Kidney epithelial cell (primary cell): ENCODE data around the gene TMEM252. TPM values are rescaled to one million over a fixed set of nuclear protein-coding genes. Genes with fewer than 3 reads are reported as not detected.

Source experiments
- DNase-seq: peaks from one replicate; pipeline ENCODE4 v3.0.0-alpha.2; 2010; ENCODE audit warnings: low read depth
- H3K27me3 ChIP-seq: 2 replicates; pipeline ENCODE4 v1.6.0; 2011; ENCODE audit warnings: low read length; ENCODE audit not compliant: control insufficient read depth, insufficient read depth
- H3K36me3 ChIP-seq: 2 replicates; pipeline ENCODE4 v1.5.1; 2011; ENCODE audit warnings: low read length; ENCODE audit not compliant: control insufficient read depth, insufficient read depth
- H3K4me3 ChIP-seq: 2 replicates; pipeline ENCODE4 v1.5.1; 2011; ENCODE audit warnings: low read depth, mild to moderate bottlenecking, control low read depth, low read length
- CTCF ChIP-seq: IDR thresholded peaks from 2 replicates; pipeline ENCODE4 v1.5.1; 2011; ENCODE audit warnings: mild to moderate bottlenecking, moderate library complexity, low read length, control low read depth, inconsistent platforms; ENCODE audit not compliant: insufficient read depth, poor library complexity, severe bottlenecking
- total RNA-seq: library from RNA; depleted of rRNA; stranded (reverse); fragments of >200 nt; gene quantifications from 2 replicates; pipeline ENCODE4 v1.2.3, GENCODE V29; 2015

Gene TMEM252
- total RNA-seq, 1 donor from 2014 or later, result not detected

- Histone ChIP-seq H3K27me3 (no peaks in the 10 kb centered on the region), H3K4me3 (no peak overlapping the region), H3K36me3 (no peaks in the 10 kb centered on the region)
- DNase-seq, result no peak
- no peak for TF ChIP-seq CTCF
These were observed 14.9 kb upstream of the TMEM252 start for GRCh38 chr9:68555437-68556150.

GRCh38 chr9:68552700-68553476 lies 12.2 kb upstream of the TMEM252 start:
- DNase-seq, result no peak
- H3K4me3 ChIP-seq, result no peak overlapping the region
- H3K36me3 ChIP-seq, result no peaks in the 10 kb centered on the region
- H3K27me3 ChIP-seq, result no peaks in the 10 kb centered on the region
- TF ChIP-seq CTCF, result no peak

GRCh38 chr9:68551191-68551590 lies 10.5 kb upstream of the TMEM252 start:
- no peak for DNase-seq
- H3K4me3 ChIP-seq, result no peak overlapping the region
- H3K27me3 ChIP-seq, result no peaks in the 10 kb centered on the region
- no peaks in the 10 kb centered on the region for H3K36me3 ChIP-seq
- TF ChIP-seq CTCF, result no peak

GRCh38 chr9:68548241-68548640 lies 7.6 kb upstream of the TMEM252 start:
- no peak for DNase-seq
- no peaks in the 10 kb centered on the region for H3K36me3 ChIP-seq
- no peak for TF ChIP-seq CTCF
- no peaks in the 10 kb centered on the region for H3K27me3 ChIP-seq
- H3K4me3 ChIP-seq, result no peak overlapping the region

- DNase-seq, result no peak
- no peaks in the 10 kb centered on the region for H3K36me3 ChIP-seq
- TF ChIP-seq CTCF, result no peak
- no peaks in the 10 kb centered on the region for H3K27me3 ChIP-seq
- H3K4me3 ChIP-seq, result no peak overlapping the region
These were observed 6.7 kb upstream of the TMEM252 start for GRCh38 chr9:68547417-68547816.
